H1 (cell line): ENCODE measurements around the gene LRRC15. TPM values are rescaled to one million over a fixed set of nuclear protein-coding genes. Genes with fewer than 3 reads are reported as not detected.

Experiments
- BACH1 ChIP-seq: IDR thresholded peaks from 2 replicates; pipeline ENCODE4 v1.6.1; 2012; ENCODE audit warnings: low read length, improper control_type of control experiment
- E2F6 ChIP-seq: IDR thresholded peaks from 2 replicates; pipeline ENCODE4 v1.6.1; 2012; ENCODE audit warnings: inconsistent platforms
- RNF2 ChIP-seq: fragments of 200-900, 300-1000 bp; sonication (generic); IDR thresholded peaks from 2 replicates; pipeline ENCODE4 v1.7.1; 2016; ENCODE audit warnings: borderline replicate concordance, low read depth, mild to moderate bottlenecking, antibody characterized with exemption, low read length; ENCODE audit not compliant: poor library complexity, severe bottlenecking; ENCODE audit errors: missing control alignments
- polyA plus RNA-seq, 7 experiments: library from polyadenylated mRNA; depleted of rRNA in 3 of 7; stranded (reverse) in 5 of 7; unstranded in 2 of 7; fragments of >200 nt in 5 of 7; fragments of 200-250 nt in 2 of 7; gene quantifications; 1 replicate in 5 of 7; 2 replicates in 1 of 7; 4 replicates in 1 of 7; pipeline versions ENCODE4 v1.2.1 to v1.2.3, GENCODE V29; 2011 to 2013; ENCODE audit warnings: missing spikeins in 2 of 7, mixed read lengths in 2 of 7
- total RNA-seq: library from RNA; stranded (reverse); fragmentation: NEBNext Ultra II Directional; extraction: Animal tissue kit (Norgen Biotek cat#: 25700); gene quantifications from 2 replicates; pipeline ENCODE4 v1.2.1, GENCODE V29; 2021

The LRRC15 gene
- total and polyA plus RNA-seq, 2 of the 8 experiments (the other 6 are each of a cell fraction or from before 2014, with no cell fraction given) = 0.15 to 0.37 TPM

- TF ChIP-seq E2F6 = no peak
- no peak for TF ChIP-seq BACH1
- no peak for TF ChIP-seq RNF2
Observed at GRCh38 chr3:194387276-194387675, 17.7 kb upstream of the LRRC15 start (continued).
